Measurements from ENCODE around the gene GFOD2.

GRCh38 chr16:67748834-67749233, 29.7 kb upstream of the GFOD2 start:
- TF ChIP-seq CTCF (CRISPR knock-in tag; IDR thresholded peaks at IDR 0.05) (no peak), ZC3H13 (CRISPR knock-in tag; IDR thresholded peaks at IDR 0.05) (no peak), HMGXB4 (CRISPR knock-in tag; IDR thresholded peaks at IDR 0.05; ENCODE audit: borderline replicate concordance in 1 of 2, low read depth in 1 of 2) (no peak), SRF (IDR thresholded peaks at IDR 0.05; ENCODE audit: low read depth, low read length) (no peak), CAMTA2 (CRISPR knock-in tag; IDR thresholded peaks at IDR 0.05; ENCODE audit: borderline replicate concordance) (no peak), FOXM1 (CRISPR knock-in tag; IDR thresholded peaks at IDR 0.05) (no peak), HOXA7 (CRISPR knock-in tag; IDR thresholded peaks at IDR 0.05) (no peak), KLF6 (CRISPR knock-in tag; IDR thresholded peaks at IDR 0.05) (no peak), SOX13 (IDR thresholded peaks at IDR 0.05) (no peak), SOX13 (CRISPR knock-in tag; conservative IDR thresholded peaks at IDR 0.05 in 1 of 2, IDR thresholded peaks at IDR 0.05 in 1 of 2) (no peak), ZBTB34 (CRISPR knock-in tag; IDR thresholded peaks at IDR 0.05) (no peak), HMG20A (CRISPR knock-in tag; IDR thresholded peaks at IDR 0.05; ENCODE audit: borderline replicate concordance) (no peak), DNMT3B (CRISPR knock-in tag; conservative IDR thresholded peaks at IDR 0.05) (no peak), ZNF501 (CRISPR knock-in tag; IDR thresholded peaks at IDR 0.05) (no peak)
